Epithelial cell of proximal tubule (primary cell): ENCODE data around the gene SNRK. TPM values are rescaled to one million over a fixed set of nuclear protein-coding genes. Genes with fewer than 3 reads are reported as not detected.

Experiments
- DNase-seq: peaks from one replicate; pipeline ENCODE4 v3.0.0-alpha.2; 2011; ENCODE audit warnings: low read depth
- H3K4me3 ChIP-seq: 2 replicates; pipeline ENCODE4 v1.5.1; 2011; ENCODE audit warnings: low read depth, mild to moderate bottlenecking, low read length
- total RNA-seq: library from RNA; depleted of rRNA; stranded (reverse); fragments of >200 nt; gene quantifications from 2 replicates; pipeline ENCODE4 v1.2.3, GENCODE V29; 2015
- TF ChIP-seq, protein P1 (sequence below): conservative IDR thresholded peaks from 2 replicates; pipeline ENCODE4 v1.5.1; 2012; ENCODE audit warnings: low read depth, mild to moderate bottlenecking, low read length

SNRK gene
- total RNA-seq, 1 donor from 2014 or later = 12.9 TPM

DNA sequence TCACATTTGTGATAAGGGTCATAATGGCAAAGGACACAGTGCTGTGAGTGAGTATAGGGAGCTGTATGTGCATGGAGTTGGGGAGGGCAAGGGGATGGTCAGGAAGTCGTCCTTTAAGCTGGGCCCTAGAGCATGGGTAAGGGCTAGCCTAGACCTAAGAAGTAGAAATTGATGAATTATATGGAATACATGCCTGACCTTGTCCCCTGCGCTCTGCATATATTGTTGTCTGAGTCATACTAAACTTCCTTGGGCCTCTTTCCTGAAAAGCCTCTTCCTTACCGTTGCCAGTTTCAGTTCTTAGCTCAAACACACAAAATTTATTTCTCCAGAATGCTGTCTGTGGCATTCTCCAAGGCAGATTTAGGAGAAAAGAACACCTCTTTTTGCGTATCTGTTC lies 4.6 kb downstream of the SNRK start:
- no peak for DNase-seq
- no peak overlapping the region for H3K4me3 ChIP-seq
- TF ChIP-seq, protein P1, sequence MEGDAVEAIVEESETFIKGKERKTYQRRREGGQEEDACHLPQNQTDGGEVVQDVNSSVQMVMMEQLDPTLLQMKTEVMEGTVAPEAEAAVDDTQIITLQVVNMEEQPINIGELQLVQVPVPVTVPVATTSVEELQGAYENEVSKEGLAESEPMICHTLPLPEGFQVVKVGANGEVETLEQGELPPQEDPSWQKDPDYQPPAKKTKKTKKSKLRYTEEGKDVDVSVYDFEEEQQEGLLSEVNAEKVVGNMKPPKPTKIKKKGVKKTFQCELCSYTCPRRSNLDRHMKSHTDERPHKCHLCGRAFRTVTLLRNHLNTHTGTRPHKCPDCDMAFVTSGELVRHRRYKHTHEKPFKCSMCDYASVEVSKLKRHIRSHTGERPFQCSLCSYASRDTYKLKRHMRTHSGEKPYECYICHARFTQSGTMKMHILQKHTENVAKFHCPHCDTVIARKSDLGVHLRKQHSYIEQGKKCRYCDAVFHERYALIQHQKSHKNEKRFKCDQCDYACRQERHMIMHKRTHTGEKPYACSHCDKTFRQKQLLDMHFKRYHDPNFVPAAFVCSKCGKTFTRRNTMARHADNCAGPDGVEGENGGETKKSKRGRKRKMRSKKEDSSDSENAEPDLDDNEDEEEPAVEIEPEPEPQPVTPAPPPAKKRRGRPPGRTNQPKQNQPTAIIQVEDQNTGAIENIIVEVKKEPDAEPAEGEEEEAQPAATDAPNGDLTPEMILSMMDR = no peak

DNA sequence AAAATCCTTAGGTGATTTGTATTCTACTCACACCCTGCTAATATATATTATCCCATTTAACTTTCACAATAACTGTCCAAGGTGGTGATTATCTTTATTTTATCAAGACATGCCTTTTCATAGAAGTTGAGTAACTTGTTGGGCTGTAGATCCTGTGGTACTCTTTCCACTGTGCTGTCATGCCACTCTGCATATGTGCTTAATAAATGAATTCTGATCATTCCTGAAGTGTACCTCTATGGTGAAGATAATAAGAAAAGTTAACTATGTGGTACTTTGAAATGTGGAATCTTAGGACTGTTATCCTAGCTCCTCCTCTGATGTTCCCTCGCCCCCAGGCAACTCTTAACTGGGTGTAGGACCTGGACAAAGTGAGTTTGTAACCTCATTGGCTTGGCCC lies 5.2 kb downstream of the SNRK start:
- no peak overlapping the region for H3K4me3 ChIP-seq
- DNase-seq = no peak
- TF ChIP-seq, protein P1 = no peak

DNA sequence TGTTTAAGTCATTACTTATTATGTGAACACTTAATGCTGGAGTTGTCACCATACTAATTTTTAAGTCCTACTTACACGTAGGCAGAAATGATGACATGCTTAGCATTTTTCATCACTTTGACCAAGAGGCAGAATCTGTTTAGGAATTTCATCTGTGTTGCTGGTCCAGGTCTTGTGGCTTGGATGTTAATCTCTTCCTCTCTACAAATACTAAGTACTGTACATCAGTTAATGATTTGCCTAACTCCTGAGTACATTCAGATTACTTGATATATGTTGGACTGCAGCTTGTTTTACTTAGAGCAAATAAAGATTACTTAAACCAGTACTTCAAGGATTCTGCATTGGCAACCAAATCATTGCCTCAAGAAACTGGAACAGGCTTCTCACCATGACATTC lies 8.6 kb downstream of the SNRK start:
- TF ChIP-seq, protein P1 = no peak
- DNase-seq = no peak
- no peak overlapping the region for H3K4me3 ChIP-seq

DNA sequence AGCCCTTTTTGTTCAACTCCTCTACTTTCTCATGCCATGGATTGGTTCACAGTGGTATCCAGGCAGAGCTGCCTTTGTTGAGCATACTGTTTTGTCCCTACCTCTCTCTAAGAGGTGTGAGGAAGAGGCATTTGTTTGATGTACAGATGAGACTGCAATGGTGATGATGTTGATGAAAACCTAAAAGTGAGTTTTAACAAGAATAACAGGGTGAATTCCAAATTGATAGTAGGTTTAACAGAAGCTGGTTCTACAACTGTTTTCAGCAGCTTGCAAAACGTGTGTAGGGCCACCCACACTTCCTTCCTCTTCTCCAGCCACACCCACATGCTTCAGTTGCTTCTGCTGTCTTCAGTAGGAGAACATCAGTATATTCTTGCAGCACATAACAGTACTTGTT lies 10.2 kb downstream of the SNRK start:
- no peak for DNase-seq
- no peak overlapping the region for H3K4me3 ChIP-seq
- TF ChIP-seq, protein P1 = no peak

DNA sequence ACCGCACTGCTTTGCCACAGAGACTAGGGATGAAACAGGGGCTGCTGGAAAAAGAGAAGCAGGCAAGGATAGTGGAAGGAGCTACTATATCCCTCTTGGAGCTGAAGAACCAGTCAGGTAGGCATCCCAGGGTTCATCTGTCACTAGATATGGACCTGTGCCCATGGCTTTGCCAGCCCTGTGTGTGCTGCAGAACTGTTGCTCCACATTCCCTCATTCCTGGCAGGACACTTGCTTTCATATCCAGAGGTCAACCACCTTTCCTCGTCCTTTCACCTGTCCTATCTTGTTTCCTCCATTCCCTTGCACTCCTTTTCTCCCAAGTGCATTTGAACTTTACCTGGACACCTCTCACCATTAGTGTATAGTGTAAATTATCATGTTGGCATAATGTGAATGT lies 12.0 kb downstream of the SNRK start:
- DNase-seq = no peak
- TF ChIP-seq, protein P1 = no peak
- no peak overlapping the region for H3K4me3 ChIP-seq

DNA sequence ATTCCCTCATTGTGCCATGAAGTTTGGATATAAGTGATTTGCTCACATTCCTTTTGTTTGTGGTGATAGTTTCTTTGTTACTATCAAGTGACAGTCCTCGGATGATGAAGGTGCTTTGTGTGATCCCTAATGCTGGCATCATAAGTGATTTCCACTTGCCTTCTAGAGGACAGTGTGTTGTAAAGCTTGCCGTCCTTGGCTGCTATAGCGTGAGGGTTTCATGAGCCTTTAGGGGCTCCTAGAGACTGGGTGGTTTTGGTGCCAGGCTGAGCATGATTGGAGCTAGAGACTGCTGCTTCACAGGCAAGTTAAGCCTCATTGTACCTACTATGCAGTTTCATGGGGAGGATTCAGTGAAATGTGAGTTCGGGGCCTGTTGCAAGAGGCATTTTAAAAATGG lies 12.4 kb downstream of the SNRK start:
- TF ChIP-seq, protein P1 = no peak
- DNase-seq = no peak
- H3K4me3 ChIP-seq = no peak overlapping the region

DNA sequence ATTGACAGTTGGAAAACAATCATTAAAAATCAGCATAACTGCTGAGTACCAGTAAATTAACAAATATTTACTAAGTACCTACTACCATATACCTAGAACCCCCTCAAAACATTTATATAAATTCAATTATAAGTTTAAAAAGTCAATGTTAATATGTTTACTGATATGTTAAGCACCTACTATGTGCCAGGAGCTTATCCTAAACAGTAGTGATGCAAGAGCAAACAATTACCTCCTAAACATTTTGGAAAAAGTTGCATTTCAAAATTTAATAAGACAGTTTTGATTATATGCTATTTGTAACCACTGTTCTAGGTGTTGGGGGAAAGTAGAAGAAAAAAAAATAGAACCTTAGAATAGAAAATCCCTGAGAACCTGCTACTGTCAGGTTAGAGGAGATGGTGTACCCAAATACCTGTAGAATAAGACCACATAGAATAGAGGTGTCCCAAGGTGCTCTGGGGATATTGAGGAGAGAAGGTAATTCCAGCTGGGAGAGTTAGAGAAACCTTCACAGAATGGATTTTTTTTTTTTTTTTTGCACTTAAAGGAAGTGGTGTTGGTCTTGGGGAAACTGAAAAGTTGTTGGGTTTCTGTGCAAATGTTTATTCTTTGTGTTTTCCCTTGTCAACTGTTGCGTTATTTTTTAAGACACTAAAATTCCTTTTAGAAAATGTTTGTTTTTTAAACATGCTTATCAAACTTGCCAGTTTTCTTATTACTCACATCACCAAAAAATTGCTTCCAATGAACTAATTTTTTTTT lies 16.0 kb downstream of the SNRK start:
- H3K4me3 ChIP-seq = no peak overlapping the region
- DNase-seq = no peak
- TF ChIP-seq, protein P1 = no peak
